HEK293 (cell line): ENCODE measurements around the gene CNTNAP4.

ENCODE experiments used
- ELK4 ChIP-seq: IDR thresholded peaks from 2 replicates; pipeline ENCODE4 v1.6.1; 2011; ENCODE audit warnings: mild to moderate bottlenecking, low read depth, low read length, borderline replicate concordance
- FEZF1 ChIP-seq: fragments of 450-650 bp; formaldehyde crosslinking; IDR thresholded peaks from 2 replicates; pipeline ENCODE4 v1.5.1; 2016; ENCODE audit warnings: missing biosample characterization, missing genetic modification characterization
- ZNF214 ChIP-seq: fragments of 450-650 bp; formaldehyde crosslinking; IDR thresholded peaks from 2 replicates; pipeline ENCODE4 v1.5.1; 2017; ENCODE audit warnings: missing biosample characterization, mild to moderate bottlenecking, missing genetic modification characterization, borderline replicate concordance
- ZNF37A ChIP-seq: fragments of 450-650 bp; IDR thresholded peaks from 2 replicates; pipeline ENCODE4 v1.5.1; 2018; ENCODE audit warnings: missing biosample characterization, missing genetic modification characterization
- ZNF621 ChIP-seq: fragments of 450-650 bp; formaldehyde crosslinking; IDR thresholded peaks from 2 replicates; pipeline ENCODE4 v1.5.1; 2017; ENCODE audit warnings: missing biosample characterization, missing genetic modification characterization
- ZNF629 ChIP-seq: fragments of 450-650 bp; formaldehyde crosslinking; IDR thresholded peaks from 2 replicates; pipeline ENCODE4 v1.5.1; 2017; ENCODE audit warnings: missing biosample characterization, missing genetic modification characterization
- ZNF658 ChIP-seq: fragments of 450-650 bp; formaldehyde crosslinking; IDR thresholded peaks from 2 replicates; pipeline ENCODE4; 2016; ENCODE audit warnings: missing biosample characterization, missing genetic modification characterization
- TF ChIP-seq, protein P1 (sequence below): fragments of 450-650 bp; formaldehyde crosslinking; IDR thresholded peaks from 2 replicates; pipeline ENCODE4 v1.5.1; 2016; ENCODE audit warnings: missing biosample characterization, missing genetic modification characterization
- TF ChIP-seq, protein P2 (sequence below): fragments of 450-650 bp; formaldehyde crosslinking; IDR thresholded peaks from 2 replicates; pipeline ENCODE4 v1.5.1; 2016; ENCODE audit warnings: missing biosample characterization, missing genetic modification characterization

GRCh38 chr16:76579277-76579922, 302.2 kb downstream of the CNTNAP4 start:
- TF ChIP-seq ZNF629 (tag by site-specific recombination) (no peak), FEZF1 (no peak), ZNF621 (tag by site-specific recombination) (no peak), ZNF37A (no peak), ELK4 (no peak), ZNF214 (tag by site-specific recombination) (no peak), ZNF658 (no peak)
- TF ChIP-seq, protein P1, sequence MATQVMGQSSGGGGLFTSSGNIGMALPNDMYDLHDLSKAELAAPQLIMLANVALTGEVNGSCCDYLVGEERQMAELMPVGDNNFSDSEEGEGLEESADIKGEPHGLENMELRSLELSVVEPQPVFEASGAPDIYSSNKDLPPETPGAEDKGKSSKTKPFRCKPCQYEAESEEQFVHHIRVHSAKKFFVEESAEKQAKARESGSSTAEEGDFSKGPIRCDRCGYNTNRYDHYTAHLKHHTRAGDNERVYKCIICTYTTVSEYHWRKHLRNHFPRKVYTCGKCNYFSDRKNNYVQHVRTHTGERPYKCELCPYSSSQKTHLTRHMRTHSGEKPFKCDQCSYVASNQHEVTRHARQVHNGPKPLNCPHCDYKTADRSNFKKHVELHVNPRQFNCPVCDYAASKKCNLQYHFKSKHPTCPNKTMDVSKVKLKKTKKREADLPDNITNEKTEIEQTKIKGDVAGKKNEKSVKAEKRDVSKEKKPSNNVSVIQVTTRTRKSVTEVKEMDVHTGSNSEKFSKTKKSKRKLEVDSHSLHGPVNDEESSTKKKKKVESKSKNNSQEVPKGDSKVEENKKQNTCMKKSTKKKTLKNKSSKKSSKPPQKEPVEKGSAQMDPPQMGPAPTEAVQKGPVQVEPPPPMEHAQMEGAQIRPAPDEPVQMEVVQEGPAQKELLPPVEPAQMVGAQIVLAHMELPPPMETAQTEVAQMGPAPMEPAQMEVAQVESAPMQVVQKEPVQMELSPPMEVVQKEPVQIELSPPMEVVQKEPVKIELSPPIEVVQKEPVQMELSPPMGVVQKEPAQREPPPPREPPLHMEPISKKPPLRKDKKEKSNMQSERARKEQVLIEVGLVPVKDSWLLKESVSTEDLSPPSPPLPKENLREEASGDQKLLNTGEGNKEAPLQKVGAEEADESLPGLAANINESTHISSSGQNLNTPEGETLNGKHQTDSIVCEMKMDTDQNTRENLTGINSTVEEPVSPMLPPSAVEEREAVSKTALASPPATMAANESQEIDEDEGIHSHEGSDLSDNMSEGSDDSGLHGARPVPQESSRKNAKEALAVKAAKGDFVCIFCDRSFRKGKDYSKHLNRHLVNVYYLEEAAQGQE (tag by site-specific recombination) = no peak
- TF ChIP-seq, protein P2, sequence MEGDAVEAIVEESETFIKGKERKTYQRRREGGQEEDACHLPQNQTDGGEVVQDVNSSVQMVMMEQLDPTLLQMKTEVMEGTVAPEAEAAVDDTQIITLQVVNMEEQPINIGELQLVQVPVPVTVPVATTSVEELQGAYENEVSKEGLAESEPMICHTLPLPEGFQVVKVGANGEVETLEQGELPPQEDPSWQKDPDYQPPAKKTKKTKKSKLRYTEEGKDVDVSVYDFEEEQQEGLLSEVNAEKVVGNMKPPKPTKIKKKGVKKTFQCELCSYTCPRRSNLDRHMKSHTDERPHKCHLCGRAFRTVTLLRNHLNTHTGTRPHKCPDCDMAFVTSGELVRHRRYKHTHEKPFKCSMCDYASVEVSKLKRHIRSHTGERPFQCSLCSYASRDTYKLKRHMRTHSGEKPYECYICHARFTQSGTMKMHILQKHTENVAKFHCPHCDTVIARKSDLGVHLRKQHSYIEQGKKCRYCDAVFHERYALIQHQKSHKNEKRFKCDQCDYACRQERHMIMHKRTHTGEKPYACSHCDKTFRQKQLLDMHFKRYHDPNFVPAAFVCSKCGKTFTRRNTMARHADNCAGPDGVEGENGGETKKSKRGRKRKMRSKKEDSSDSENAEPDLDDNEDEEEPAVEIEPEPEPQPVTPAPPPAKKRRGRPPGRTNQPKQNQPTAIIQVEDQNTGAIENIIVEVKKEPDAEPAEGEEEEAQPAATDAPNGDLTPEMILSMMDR (tag by site-specific recombination) = no peak
